GM18870 (cell line): ENCODE results near the gene BMI1.

Source experiments
- ATAC-seq: cut with Tn5 transposase; IDR thresholded peaks from one replicate; pipeline ENCODE4 v1.9.1; 2021; ENCODE audit warnings: moderate library complexity; ENCODE audit not compliant: unreplicated experiment

Gene BMI1

DNA sequence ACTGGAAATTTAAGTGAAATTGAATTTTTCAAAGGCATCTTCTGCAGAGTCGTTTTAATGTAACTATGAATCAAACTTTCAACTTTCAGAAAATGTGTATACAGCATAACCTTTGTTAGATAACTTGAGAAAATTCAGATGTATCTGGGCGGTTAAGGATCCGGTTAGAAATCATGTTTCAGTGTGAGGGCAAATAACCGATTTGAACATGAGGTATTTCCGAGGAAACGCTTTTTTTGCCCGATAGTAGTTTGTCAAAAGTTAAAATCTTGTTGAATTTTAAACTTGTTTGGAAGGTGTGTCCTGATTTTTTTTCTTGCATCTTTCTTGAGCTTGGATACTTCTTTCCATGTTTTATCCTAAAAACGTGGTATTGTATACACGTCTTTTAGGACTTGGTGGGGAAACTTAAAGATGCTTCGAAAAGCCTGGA, 1.3 kb upstream of the BMI1 start:
- ATAC-seq: no peak

DNA sequence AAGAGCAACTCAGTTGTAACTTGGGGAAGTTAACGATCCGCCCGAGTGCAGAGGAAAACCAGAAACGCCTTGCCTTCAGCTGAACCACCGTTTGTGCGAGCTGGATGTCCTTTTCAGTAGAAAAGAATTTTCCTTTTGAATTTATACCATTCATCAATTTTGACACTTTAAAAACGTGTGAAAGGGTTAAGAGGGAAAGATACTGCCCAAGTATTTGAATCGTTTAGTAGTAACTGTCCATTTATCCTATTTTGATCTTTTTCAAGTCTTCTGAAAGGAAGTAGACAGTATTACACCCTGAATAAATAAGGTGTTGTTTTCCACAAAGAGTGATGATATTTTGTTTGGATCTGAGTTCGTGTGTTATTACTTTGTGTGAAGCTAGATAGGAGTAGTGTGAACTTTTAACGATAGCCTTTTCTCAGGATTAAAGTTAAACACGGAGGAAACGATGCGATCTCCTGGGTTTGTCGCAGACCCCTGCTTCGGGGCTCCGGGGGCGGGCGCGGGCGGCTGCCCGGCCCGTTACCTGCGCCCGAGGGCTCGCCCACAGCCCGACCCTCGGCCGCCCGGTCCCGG, 830 bp upstream of the BMI1 start:
- no peak for ATAC-seq

DNA sequence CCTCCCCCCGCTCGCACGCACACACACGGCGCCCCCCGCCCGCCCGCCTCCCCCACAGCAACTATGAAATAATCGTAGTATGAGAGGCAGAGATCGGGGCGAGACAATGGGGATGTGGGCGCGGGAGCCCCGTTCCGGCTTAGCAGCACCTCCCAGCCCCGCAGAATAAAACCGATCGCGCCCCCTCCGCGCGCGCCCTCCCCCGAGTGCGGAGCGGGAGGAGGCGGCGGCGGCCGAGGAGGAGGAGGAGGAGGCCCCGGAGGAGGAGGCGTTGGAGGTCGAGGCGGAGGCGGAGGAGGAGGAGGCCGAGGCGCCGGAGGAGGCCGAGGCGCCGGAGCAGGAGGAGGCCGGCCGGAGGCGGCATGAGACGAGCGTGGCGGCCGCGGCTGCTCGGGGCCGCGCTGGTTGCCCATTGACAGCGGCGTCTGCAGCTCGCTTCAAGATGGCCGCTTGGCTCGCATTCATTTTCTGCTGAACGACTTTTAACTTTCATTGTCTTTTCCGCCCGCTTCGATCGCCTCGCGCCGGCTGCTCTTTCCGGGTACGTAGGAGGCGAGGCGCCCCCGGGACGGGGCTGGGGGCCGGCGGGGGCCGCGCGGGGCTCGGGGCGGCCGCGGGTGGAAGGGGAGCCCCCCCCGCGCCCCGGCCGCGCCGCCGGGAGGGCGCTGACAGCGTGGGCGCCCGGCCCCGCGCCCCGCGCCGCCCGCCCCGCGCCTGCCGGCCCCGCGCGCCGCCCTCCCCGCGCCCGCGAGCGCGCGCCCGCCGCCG, 441 bp downstream of the BMI1 start:
- no peak for ATAC-seq

DNA sequence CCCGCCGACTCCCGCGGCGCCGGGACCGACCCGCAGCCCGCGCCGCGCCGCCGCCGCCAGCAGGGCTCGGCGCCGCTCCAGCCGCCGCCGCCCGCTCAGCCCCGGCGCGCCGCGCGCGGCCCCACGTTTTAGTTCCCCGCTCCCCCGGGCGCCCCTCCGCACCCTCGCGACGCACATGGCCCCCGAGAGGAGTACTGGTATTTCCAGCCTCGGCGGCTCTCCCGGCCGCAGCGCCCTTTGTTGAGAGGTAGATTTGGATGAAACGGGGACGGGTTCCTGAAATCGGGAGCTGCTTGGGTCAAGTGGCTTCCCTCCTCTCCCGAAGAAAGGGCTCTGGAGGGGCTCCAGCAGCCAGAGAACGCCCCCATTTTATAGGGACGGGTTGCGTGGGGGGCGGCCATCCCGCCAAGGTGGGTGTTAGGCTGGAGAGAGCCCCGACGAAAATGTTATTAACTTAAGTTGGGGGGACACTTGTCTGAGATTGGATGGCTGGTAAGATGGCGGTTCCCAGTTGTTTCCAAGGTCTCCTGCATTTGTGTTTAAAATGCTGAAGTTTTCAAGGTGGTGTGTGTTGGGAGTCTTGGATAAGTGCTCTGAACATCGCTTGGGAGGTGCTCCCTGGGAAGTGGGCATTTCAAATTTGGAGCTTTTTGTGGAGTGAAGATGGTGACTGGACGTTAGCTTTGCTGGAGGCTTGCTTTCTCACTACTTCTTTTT, 1.2 kb downstream of the BMI1 start:
- no peak for ATAC-seq

DNA sequence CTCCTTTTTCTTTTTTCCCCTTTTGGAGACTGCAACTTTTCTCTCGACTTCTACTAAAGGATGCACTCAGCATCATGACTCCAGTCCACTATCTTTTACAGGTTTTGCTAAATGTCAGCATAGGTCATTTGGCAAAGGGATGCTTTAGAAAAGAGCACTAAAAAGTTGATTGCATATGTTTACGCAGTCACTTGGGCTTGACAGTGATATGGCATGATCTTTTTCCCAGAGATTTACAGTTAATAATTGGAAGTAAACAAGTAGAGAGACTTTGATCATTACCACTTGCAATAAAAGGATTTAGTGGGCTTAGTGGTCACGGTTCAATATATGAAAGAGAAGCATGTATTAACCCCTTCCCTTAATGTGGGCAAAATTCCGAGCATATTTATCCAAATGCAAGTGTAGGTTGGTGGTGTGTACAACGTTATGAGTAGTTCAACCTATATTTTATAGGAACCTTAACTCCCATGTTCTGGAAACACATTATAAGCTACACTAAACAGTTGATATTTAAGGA, 1.8 kb downstream of the BMI1 start:
- ATAC-seq: no peak

- ATAC-seq: no peak
Measured at GRCh38 chr10:22323538-22324305, 2.8 kb downstream of the BMI1 start.

DNA sequence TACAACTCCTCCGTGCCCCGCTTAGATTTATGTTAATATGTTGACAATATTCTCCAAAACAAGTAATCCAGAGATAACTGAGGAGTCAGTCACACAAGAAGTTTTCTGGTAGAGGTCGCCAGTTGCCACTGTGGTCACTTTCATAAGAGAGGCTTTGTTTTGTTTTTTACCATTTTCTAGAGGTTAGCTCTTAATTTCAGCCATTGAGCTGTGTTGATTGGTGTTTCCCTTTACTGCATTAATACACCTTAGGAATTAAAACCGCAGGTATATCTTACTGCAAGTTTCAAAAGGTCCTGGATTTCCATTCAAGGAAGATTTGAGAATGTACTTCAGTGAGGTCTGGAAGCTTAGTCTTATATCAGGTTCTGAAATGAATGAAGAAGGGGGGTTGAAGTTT, 3.5 kb downstream of the BMI1 start:
- no peak for ATAC-seq

GRCh38 chr10:22324893-22325271, 4.0 kb downstream of the BMI1 start:
- no peak for ATAC-seq

DNA sequence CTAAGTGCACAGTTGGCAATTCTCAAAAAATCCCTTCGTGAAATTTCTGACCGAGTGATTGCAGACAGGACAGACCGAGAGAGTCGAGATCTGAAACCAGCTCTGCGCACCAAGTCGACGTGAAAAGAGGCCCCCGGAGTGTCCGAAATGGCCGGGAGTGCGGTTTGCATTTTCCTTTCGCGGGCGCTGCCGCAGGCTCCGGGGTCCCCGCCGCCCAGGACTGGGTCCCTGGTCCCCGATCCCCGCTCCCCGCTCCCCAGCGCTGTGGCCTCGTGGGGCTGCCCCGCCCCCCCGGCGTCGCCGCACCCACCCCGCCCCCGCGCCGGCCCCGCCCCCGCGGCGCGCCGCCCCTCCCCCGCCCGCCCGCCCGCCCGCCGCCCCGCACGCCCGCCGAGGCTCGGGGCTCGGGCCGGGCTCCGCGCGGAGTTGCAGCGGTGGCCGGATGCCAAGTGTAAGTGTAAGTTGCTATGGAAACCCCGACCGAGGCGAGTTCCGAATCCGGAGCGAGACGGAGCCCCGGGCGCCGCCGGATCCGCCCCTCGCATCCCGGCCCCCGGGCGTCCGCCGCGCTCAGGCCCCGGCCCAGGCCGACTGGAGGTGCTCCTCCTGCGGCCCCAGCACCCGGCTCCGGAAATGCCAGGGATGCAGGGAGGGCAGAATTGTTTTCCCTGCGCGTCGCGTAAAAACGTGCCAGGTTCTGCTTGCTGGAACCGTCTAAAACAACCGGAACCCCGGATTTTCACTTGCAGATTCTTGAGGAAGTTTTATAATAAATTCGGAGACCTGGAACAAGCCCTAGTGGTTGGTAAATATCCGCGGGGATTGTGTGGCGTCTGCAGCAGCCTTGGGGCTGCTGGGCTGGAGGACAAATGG, 4.6 kb downstream of the BMI1 start:
- ATAC-seq: peak; percentile 43

- ATAC-seq: no peak
Measured at GRCh38 chr10:22326145-22326702, 5.3 kb downstream of the BMI1 start.

DNA sequence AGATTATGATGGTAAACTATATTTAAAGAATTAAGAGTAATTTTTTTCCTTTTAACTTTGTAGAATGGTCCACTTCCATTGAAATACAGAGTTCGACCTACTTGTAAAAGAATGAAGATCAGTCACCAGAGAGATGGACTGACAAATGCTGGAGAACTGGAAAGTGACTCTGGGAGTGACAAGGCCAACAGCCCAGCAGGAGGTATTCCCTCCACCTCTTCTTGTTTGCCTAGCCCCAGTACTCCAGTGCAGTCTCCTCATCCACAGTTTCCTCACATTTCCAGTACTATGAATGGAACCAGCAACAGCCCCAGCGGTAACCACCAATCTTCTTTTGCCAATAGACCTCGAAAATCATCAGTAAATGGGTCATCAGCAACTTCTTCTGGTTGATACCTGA, 8.3 kb downstream of the BMI1 start:
- ATAC-seq: no peak

DNA sequence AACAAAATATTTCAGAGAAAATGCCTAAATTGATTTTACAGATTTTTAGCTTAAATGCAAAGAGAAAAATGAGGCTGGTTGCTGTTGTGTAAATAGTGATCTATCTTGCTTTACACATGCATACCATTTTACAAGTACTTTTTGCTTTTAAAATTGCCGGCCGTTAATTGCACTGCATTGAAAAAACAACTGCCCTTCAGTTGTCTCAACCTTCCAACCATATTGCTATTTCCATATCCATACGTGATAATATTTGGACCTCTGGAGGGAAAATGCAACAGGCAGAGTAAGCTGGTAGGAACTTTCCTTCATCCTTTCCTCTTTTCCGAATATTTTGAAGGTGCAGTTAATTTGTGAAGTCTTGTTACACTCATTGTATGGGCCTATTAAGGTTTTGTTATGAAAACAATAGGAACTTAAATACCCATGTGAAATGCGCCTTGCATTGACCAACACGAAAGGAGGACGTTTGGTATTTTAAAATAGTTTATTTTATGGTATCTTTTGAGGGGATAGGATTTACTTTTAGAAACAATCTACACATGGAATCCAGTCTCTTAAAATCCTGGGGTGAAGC, 11.3 kb downstream of the BMI1 start:
- ATAC-seq: no peak

- ATAC-seq: no peak
Measured at GRCh38 chr10:22333167-22333974, 12.5 kb downstream of the BMI1 start.

DNA sequence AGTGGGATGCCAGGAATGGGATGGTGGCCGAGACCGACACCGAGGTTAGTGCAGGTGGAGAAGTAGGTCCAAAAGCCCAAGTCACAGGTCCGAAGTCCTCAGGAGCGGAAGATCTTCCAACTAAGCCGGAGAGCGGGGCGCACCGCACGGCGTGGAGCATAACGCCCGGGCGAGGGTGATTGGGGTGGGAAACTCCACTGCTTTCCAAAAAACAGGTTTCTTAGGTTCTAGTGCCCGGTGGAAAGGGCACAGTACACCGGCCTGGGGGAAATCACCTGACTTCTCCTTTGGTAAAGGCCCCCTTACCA, 13.0 kb downstream of the BMI1 start:
- no peak for ATAC-seq

DNA sequence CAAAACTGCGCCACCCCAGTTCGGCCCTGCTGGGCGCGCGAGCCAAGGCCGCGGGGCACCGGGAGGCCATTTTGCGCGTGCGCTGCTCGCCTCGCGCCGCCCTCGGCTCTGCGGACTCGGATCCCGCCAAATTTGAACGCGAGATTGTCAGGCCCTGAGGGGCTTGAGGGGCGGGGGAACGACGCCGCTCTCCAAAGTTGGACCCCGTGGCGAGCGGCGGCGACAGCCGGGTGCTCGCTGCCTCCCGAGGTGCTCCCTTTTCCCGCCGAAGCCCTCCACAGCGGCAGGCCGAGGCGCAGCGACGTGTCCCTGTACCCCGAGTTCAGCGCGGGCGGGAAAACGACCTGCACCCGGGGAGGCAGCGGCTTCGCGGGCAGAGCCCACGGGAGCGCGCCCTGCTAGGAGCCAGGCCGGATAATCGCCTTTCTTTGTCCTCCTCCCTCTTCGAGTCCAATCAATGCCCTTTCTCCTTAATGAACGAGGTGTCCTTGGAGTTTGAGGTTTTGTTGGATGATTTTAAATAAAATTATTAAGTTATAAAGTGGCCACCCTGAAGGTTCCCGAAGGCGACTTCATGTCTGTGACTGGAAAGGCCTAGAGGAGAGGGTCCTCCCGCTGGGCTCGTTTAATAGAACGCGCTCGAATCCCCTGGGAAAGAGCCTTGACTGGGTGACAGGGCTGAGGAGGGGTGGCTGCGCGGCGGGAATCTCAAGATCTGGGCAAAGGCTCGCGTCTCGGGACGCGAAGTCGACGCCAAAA, 13.7 kb downstream of the BMI1 start:
- no peak for ATAC-seq

- ATAC-seq: peak; percentile 41
Measured at GRCh38 chr10:22335173-22335933, 14.5 kb downstream of the BMI1 start.

DNA sequence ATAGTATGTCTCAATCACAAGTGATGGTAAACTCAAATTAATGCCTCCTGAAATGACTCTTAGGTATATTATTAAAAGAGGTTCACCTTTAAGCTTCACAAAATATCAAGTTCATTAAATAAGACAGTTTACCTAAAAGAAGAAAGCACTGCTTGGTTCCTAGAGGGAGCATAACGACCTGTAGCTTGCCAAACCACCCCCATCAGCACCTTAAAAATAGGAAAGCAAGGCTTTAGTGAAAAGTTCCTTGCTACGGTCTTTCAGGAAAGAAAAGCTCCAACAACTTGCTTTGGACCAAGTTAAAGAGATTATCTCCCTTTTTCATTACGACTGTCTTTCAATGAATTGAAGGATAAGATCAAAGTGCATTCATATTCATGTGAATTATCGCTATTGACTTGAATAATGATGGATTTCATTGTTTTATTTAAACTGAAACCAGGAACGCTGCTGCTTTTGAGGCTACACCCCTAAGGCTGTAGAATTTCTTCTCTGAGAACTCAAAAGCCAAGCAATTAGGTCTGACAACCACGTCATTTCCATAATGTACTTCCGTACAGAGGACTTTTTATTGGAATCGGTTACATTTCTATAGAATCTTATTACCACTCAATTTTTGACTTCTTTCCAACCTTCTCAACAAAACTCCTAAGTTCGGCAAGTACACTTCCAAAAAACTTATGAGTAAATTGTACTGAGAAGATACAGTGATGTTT, 17.4 kb downstream of the BMI1 start:
- ATAC-seq: no peak
